Panc1 (cell line): ENCODE data around the gene MTREX. TPM values are rescaled to one million over a fixed set of nuclear protein-coding genes. Genes with fewer than 3 reads are reported as not detected.

Experiments used
- ATAC-seq: fragments of 200-7000 bp; cut with Tn5 transposase; 2 replicates; pipeline ENCODE4 v1.9.1; 2020; ENCODE audit warnings: mild to moderate bottlenecking, moderate library complexity
- BruUV-seq: library from RNA; stranded (reverse); fragments of 400-500 nt; replicated peaks from 2 replicates; lab custom pipeline; 2021; lab: Mats Ljungman, UMichigan
- CTCF ChIA-PET: fragments of 300-600 bp; sonication (Branson Sonifier 250); formaldehyde crosslinking; loops from one replicate; lab custom pipeline; 2022; ENCODE audit warnings: antibody characterized with exemption; lab: Charles Lee
- POLR2A ChIA-PET: fragments of 300-600 bp; sonication (Branson Sonifier 250); formaldehyde crosslinking; loops from one replicate; lab custom pipeline; 2022; ENCODE audit warnings: antibody characterized with exemption; lab: Charles Lee
- DNase-seq: peaks from one replicate; pipeline ENCODE4 v3.0.0-alpha.2; 2010; ENCODE audit warnings: low read depth, low spot score
- H3K27ac ChIP-seq: 2 replicates; pipeline ENCODE4 v1.5.1; 2011; ENCODE audit warnings: mild to moderate bottlenecking, low read length, inconsistent platforms
- H3K27me3 ChIP-seq: fragments of 200-500 bp; sonication (Bioruptor generic); 2 replicates; pipeline ENCODE4 v1.6.0; 2014; ENCODE audit warnings: low read length, inconsistent platforms; ENCODE audit not compliant: control insufficient read depth, insufficient read depth
- H3K36me3 ChIP-seq: fragments of 200-500 bp; sonication (Bioruptor generic); 2 replicates; pipeline ENCODE4 v1.5.1; 2014; ENCODE audit warnings: inconsistent platforms, mild to moderate bottlenecking, low read length, moderate library complexity; ENCODE audit not compliant: control insufficient read depth, insufficient read depth
- H3K4me1 ChIP-seq: 2 replicates; pipeline ENCODE4 v1.5.1; 2011; ENCODE audit warnings: inconsistent platforms, mild to moderate bottlenecking, low read length, moderate library complexity; ENCODE audit not compliant: control insufficient read depth, insufficient read depth
- H3K4me3 ChIP-seq, 2 experiments: 2 replicates each; pipeline ENCODE4 v1.5.1; 2011 to 2012; ENCODE audit warnings: low read depth in 2 of 2, low read length in 2 of 2, mild to moderate bottlenecking in 2 of 2, inconsistent platforms in 1 of 2, moderate library complexity in 1 of 2
- H3K9me3 ChIP-seq: fragments of 200-500 bp; sonication (Bioruptor generic); 2 replicates; pipeline ENCODE4 v1.5.1; 2014; ENCODE audit warnings: low read depth, mild to moderate bottlenecking, inconsistent platforms, low read length, moderate library complexity; ENCODE audit not compliant: control insufficient read depth, insufficient read depth
- CTCF ChIP-seq: fragments of 450-650 bp; IDR thresholded peaks from 2 replicates; pipeline ENCODE4 v1.5.1; 2017; ENCODE audit warnings: mild to moderate bottlenecking
- POLR2AphosphoS5 ChIP-seq: IDR thresholded peaks from 2 replicates; pipeline ENCODE4 v1.6.1; 2012; ENCODE audit warnings: mild to moderate bottlenecking, low read depth, low read length, moderate library complexity
- REST ChIP-seq, 2 experiments: IDR thresholded peaks; 2 replicates each; pipeline ENCODE4 v1.6.1; 2011 to 2012; ENCODE audit warnings: low read depth in 2 of 2, control low read depth in 1 of 2, low read length in 1 of 2, mild to moderate bottlenecking in 1 of 2, moderate library complexity in 1 of 2; ENCODE audit not compliant: insufficient read depth in 1 of 2
- SIN3A ChIP-seq: IDR thresholded peaks from 2 replicates; pipeline ENCODE4 v1.6.1; 2012; ENCODE audit warnings: low read depth, mild to moderate bottlenecking, low read length, moderate library complexity, borderline replicate concordance; ENCODE audit not compliant: insufficient read depth
- TCF7L2 ChIP-seq: IDR thresholded peaks from 2 replicates; pipeline ENCODE4 v1.6.1; 2011; ENCODE audit warnings: mild to moderate bottlenecking, low read depth, low read length, inconsistent platforms
- in situ Hi-C: cut with HindIII; loops from 2 replicates; pipeline ENCODE4 v1.10.0; 2016; ENCODE audit warnings: low sequenced_read_pairs, low pct_unique_long_range_greater_than_20kb
- intact Hi-C: fragments of 100-400 bp; cut with micrococcal nuclease; formaldehyde crosslinking; loops from one replicate; pipeline ENCODE4 v1.10.0; 2022; ENCODE audit not compliant: unreplicated experiment
- total RNA-seq: library from RNA; stranded (reverse); gene quantifications from one replicate; pipeline ENCODE4 v1.2.1, GENCODE V29; 2021; ENCODE audit not compliant: unreplicated experiment

Gene MTREX
- total RNA-seq, 1 experiment from 2014 or later, result 97.0 TPM

- no peak for TF ChIP-seq TCF7L2
- no peak for TF ChIP-seq CTCF
- no peak for TF ChIP-seq SIN3A
- no peak for TF ChIP-seq REST (IDR thresholded peaks at IDR 0.05; ENCODE audit: insufficient read depth in 1 of 2, low read depth in 2 of 2, low read length in 1 of 2)
- no peak for TF ChIP-seq POLR2AphosphoS5
- no TSS peak for BruUV-seq
- ChIA-PET POLR2A (no interaction called here), CTCF (no interaction called here)
- H3K9me3 ChIP-seq, result no peaks in the 10 kb centered on the region
- no peaks in the 10 kb centered on the region for H3K4me1 ChIP-seq
- ATAC-seq (no peak), DNase-seq (no peak)
- H3K36me3 ChIP-seq, result no peaks in the 10 kb centered on the region
- H3K27ac ChIP-seq, result no peak overlapping the region
- in situ Hi-C loops (no loop called here), intact Hi-C loops (no loop called here)
- H3K27me3 ChIP-seq, result no peaks in the 10 kb centered on the region
- H3K4me3 ChIP-seq, result no peak overlapping the region
These were observed 151.8 kb downstream of the MTREX start for GRCh38 chr5:55459572-55459971.

- Histone ChIP-seq H3K27ac (no peak overlapping the region), H3K27me3 (no peaks in the 10 kb centered on the region), H3K9me3 (no peaks in the 10 kb centered on the region), H3K4me3 (no peak overlapping the region), H3K36me3 (no peaks in the 10 kb centered on the region), H3K4me1 (peaks cover 3% of the 10 kb centered on the region; the same call in 1 of the 2 replicates)
- no peak for TF ChIP-seq SIN3A
- in situ Hi-C loops, result no loop called here
- CTCF ChIA-PET, result no interaction called here
- POLR2A ChIA-PET, result no interaction called here
- DNase-seq (no peak), ATAC-seq (no peak)
- intact Hi-C loops, result no loop called here
- no TSS peak for BruUV-seq
These were observed 155.8 kb downstream of the MTREX start for GRCh38 chr5:55463613-55464012.

GRCh38 chr5:55467862-55468551, 160.2 kb downstream of the MTREX start:
- no peaks in the 10 kb centered on the region for H3K9me3 ChIP-seq
- H3K27ac ChIP-seq, result no peak overlapping the region
- no peak for ATAC-seq
- no peaks in the 10 kb centered on the region for H3K27me3 ChIP-seq
- intact Hi-C loops, result no loop called here
- no peak for DNase-seq
- CTCF ChIA-PET, result no interaction called here
- in situ Hi-C loops, result no loop called here
- BruUV-seq, result no TSS peak
- peaks cover 9% of the 10 kb centered on the region; the same call in 1 of the 2 replicates for H3K4me1 ChIP-seq
- TF ChIP-seq REST (IDR thresholded peaks at IDR 0.05; ENCODE audit: insufficient read depth in 1 of 2, low read depth in 2 of 2, low read length in 1 of 2) (no peak), SIN3A (no peak), CTCF (no peak), TCF7L2 (peak; percentile 77; the same call in 1 of the 2 replicates), POLR2AphosphoS5 (no peak)
- no peak overlapping the region for H3K4me3 ChIP-seq
- H3K36me3 ChIP-seq, result no peaks in the 10 kb centered on the region
- POLR2A ChIA-PET, result no interaction called here
